Hepatocyte (in vitro differentiated cells): Measurements from ENCODE around the gene MAPK14. TPM values are rescaled to one million over a fixed set of nuclear protein-coding genes. Genes with fewer than 3 reads are reported as not detected.

Experiments
- DNase-seq: peaks from one replicate; pipeline ENCODE4 v3.0.0-alpha.2; 2016; ENCODE audit warnings: low spot score
- H2AFZ ChIP-seq: fragments of 200-600 bp; sonication (generic); 2 replicates; pipeline ENCODE4 v1.6.0; 2016; ENCODE audit warnings: antibody characterized with exemption, mild to moderate bottlenecking
- H3K27ac ChIP-seq: fragments of 200-600 bp; sonication (generic); 2 replicates; pipeline ENCODE4 v1.5.1; 2016; ENCODE audit warnings: mild to moderate bottlenecking
- H3K27me3 ChIP-seq: fragments of 200-600 bp; sonication (generic); 2 replicates; pipeline ENCODE4 v1.6.1; 2016
- H3K36me3 ChIP-seq: fragments of 200-600 bp; sonication (generic); replicated peaks from 2 replicates; pipeline ENCODE4 v1.5.1; 2016; ENCODE audit warnings: low read depth; ENCODE audit not compliant: insufficient read depth
- H3K4me1 ChIP-seq: fragments of 200-600 bp; sonication (generic); 2 replicates; pipeline ENCODE4 v1.5.1; 2016; ENCODE audit warnings: mild to moderate bottlenecking, moderate library complexity; ENCODE audit not compliant: insufficient read depth
- H3K4me2 ChIP-seq: fragments of 200-600 bp; sonication (generic); 2 replicates; pipeline ENCODE4 v1.6.0; 2016
- H3K4me3 ChIP-seq: fragments of 200-600 bp; sonication (generic); 2 replicates; pipeline ENCODE4 v1.5.1; 2016; ENCODE audit warnings: mild to moderate bottlenecking
- H3K79me2 ChIP-seq: fragments of 200-600 bp; sonication (generic); 2 replicates; pipeline ENCODE4 v1.6.0; 2017; ENCODE audit warnings: mild to moderate bottlenecking
- H3K9me2 ChIP-seq: fragments of 200-600 bp; sonication (generic); replicated peaks from 2 replicates; pipeline ENCODE4 v1.6.0; 2017; ENCODE audit warnings: mild to moderate bottlenecking; ENCODE audit not compliant: insufficient read depth
- H3K9me3 ChIP-seq: fragments of 200-600 bp; sonication (generic); 2 replicates; pipeline ENCODE4 v1.5.1; 2016; ENCODE audit warnings: low read depth, mild to moderate bottlenecking
- H4K20me1 ChIP-seq: fragments of 200-600 bp; sonication (generic); 2 replicates; pipeline ENCODE4 v1.6.0; 2016; ENCODE audit warnings: mild to moderate bottlenecking; ENCODE audit not compliant: insufficient read depth, poor library complexity, severe bottlenecking
- CTCF ChIP-seq: fragments of 200-600 bp; sonication (generic); IDR thresholded peaks from 2 replicates; pipeline ENCODE4 v1.5.1; 2016; ENCODE audit warnings: antibody characterized with exemption, mild to moderate bottlenecking; ENCODE audit not compliant: poor library complexity
- EZH2 ChIP-seq: fragments of 200-600 bp; sonication (generic); IDR thresholded peaks from 2 replicates; pipeline ENCODE4 v1.6.1; 2016; ENCODE audit warnings: antibody characterized with exemption, mild to moderate bottlenecking, borderline replicate concordance
- EZH2phosphoT487 ChIP-seq: fragments of 200-600 bp; sonication (generic); IDR thresholded peaks from one replicate; pipeline ENCODE4 v1.6.1; 2018; ENCODE audit warnings: antibody characterized with exemption, mild to moderate bottlenecking, low read depth, moderate library complexity; ENCODE audit not compliant: unreplicated experiment, severe bottlenecking
- WGBS: methylation state at CpG from one replicate; pipeline ENCODE4 v1.1.6; 2016; ENCODE audit warnings: low lambda C conversion rate; ENCODE audit errors: missing lambda C conversion rate; 5-methylcytosine and 5-hydroxymethylcytosine counted together
- polyA plus RNA-seq: library from polyadenylated mRNA; unstranded; fragments of >200 nt; fragmentation: Nextera tagmentation; extraction: Ambion mirVana; gene quantifications from 2 replicates; pipeline ENCODE4 v1.2.1, GENCODE V29; 2016
- total RNA-seq: library from RNA; depleted of rRNA; stranded (reverse); fragments of >200 nt; gene quantifications from 2 replicates; pipeline ENCODE4 v1.2.3, GENCODE V29; 2014

Gene MAPK14
- total and polyA plus RNA-seq, 2 experiments from 2014 or later = 46.8 to 86.5 TPM

GRCh38 chr6:36070252-36070651, 42.6 kb downstream of the MAPK14 start:
- Histone ChIP-seq H3K36me3 (no peaks in the 10 kb centered on the region), H3K79me2 (peaks cover 89% of the 10 kb centered on the region), H3K4me1 (peaks cover 36% of the 10 kb centered on the region), H3K27me3 (no peaks in the 10 kb centered on the region), H3K27ac (no peak overlapping the region), H3K9me3 (no peaks in the 10 kb centered on the region), H3K4me2 (no peak overlapping the region), H3K9me2 (no peaks in the 10 kb centered on the region), H4K20me1 (peaks cover 22% of the 10 kb centered on the region), H2AFZ (no peak overlapping the region), H3K4me3 (no peak overlapping the region)
- 94% methylated on average over 3 of the region's 3 CpGs for WGBS
- DNase-seq = no peak
- TF ChIP-seq EZH2 = no peak
- TF ChIP-seq CTCF = no peak

GRCh38 chr6:36071281-36071680, 43.7 kb downstream of the MAPK14 start:
- 92% methylated on average over 3 of the region's 3 CpGs for WGBS
- Histone ChIP-seq H3K9me2 (no peaks in the 10 kb centered on the region), H3K4me3 (no peak overlapping the region), H3K79me2 (peaks cover 89% of the 10 kb centered on the region), H3K36me3 (no peaks in the 10 kb centered on the region), H3K9me3 (no peaks in the 10 kb centered on the region), H3K27me3 (no peaks in the 10 kb centered on the region), H3K4me2 (no peak overlapping the region), H2AFZ (no peak overlapping the region), H3K4me1 (peaks cover 35% of the 10 kb centered on the region), H4K20me1 (peaks cover 22% of the 10 kb centered on the region), H3K27ac (no peak overlapping the region)
- TF ChIP-seq EZH2phosphoT487 (no peak), CTCF (no peak), EZH2 (no peak)
- no peak for DNase-seq

- no peak overlapping the region for H2AFZ ChIP-seq
- no peaks in the 10 kb centered on the region for H3K27me3 ChIP-seq
- no peaks in the 10 kb centered on the region for H3K9me3 ChIP-seq
- H3K36me3 ChIP-seq = no peaks in the 10 kb centered on the region
- DNase-seq = no peak
- peaks cover 84% of the 10 kb centered on the region for H3K79me2 ChIP-seq
- no peak overlapping the region for H3K4me3 ChIP-seq
- TF ChIP-seq EZH2phosphoT487 = no peak
- TF ChIP-seq EZH2 = no peak
- TF ChIP-seq CTCF = no peak
- H4K20me1 ChIP-seq = peaks cover 22% of the 10 kb centered on the region
- H3K4me2 ChIP-seq = no peak overlapping the region
- peaks cover 33% of the 10 kb centered on the region for H3K4me1 ChIP-seq
- H3K27ac ChIP-seq = no peak overlapping the region
- H3K9me2 ChIP-seq = no peaks in the 10 kb centered on the region
- WGBS = 100% methylated on average over 1 of the region's 1 CpG
Observed at GRCh38 chr6:36071714-36072113, 44.1 kb downstream of the MAPK14 start.

- no peak overlapping the region for H3K27ac ChIP-seq
- no peak overlapping the region for H3K4me3 ChIP-seq
- H3K9me3 ChIP-seq = no peaks in the 10 kb centered on the region
- 94% methylated on average over 4 of the region's 4 CpGs for WGBS
- no peaks in the 10 kb centered on the region for H3K9me2 ChIP-seq
- no peak overlapping the region for H2AFZ ChIP-seq
- H3K27me3 ChIP-seq = no peaks in the 10 kb centered on the region
- peaks cover 22% of the 10 kb centered on the region for H4K20me1 ChIP-seq
- no peaks in the 10 kb centered on the region for H3K36me3 ChIP-seq
- H3K4me1 ChIP-seq = peaks cover 29% of the 10 kb centered on the region
- no peak overlapping the region for H3K4me2 ChIP-seq
- H3K79me2 ChIP-seq = peaks cover 78% of the 10 kb centered on the region
- DNase-seq = no peak
- no peak for TF ChIP-seq EZH2
- TF ChIP-seq EZH2phosphoT487 = no peak
- TF ChIP-seq CTCF = no peak
Observed at GRCh38 chr6:36072681-36073080, 45.1 kb downstream of the MAPK14 start.
